ENCODE data around the gene CADM4.

The CADM4 gene

GRCh38 chr19:43578787-43579186, 60.9 kb downstream of the CADM4 start:
- no peak for DNase-seq

GRCh38 chr19:43575955-43576878, 63.4 kb downstream of the CADM4 start:
- DNase-seq = no peak

- DNase-seq = peak; percentile 100
Measured at GRCh38 chr19:43575156-43575950, 64.3 kb downstream of the CADM4 start, which contains the start of the genes PINLYP and XRCC1. PINLYP (plus strand) TSS chr19:43575801; CDS start chr19:43577192, 1,391 bp downstream. XRCC1 (minus strand) TSS chr19:43575527; CDS start chr19:43575458, 69 bp downstream.

- DNase-seq = no peak
Measured at GRCh38 chr19:43574424-43575155, 65.1 kb downstream of the CADM4 start.
